DOHH2 (cell line): ENCODE results near the gene FUT8.

Experiments used
- H3F3A ChIP-seq: fragments of 200-600 bp; sonication (generic), shearing (Covaris generic); 2 replicates; pipeline ENCODE4 v1.6.0; 2016; ENCODE audit warnings: antibody characterized with exemption, mild to moderate bottlenecking; ENCODE audit not compliant: control insufficient read depth, insufficient read depth
- H3K27ac ChIP-seq: fragments of 200-600 bp; sonication (generic); 2 replicates; pipeline ENCODE4 v1.5.1; 2014; ENCODE audit warnings: low read depth, mild to moderate bottlenecking, low read length, moderate library complexity
- H3K27me3 ChIP-seq: fragments of 200-600 bp; sonication (generic); 2 replicates; pipeline ENCODE4 v1.6.1; 2014; ENCODE audit warnings: mild to moderate bottlenecking, low read length, mixed read lengths; ENCODE audit not compliant: control insufficient read depth
- H3K36me3 ChIP-seq: fragments of 200-600 bp; sonication (generic); 2 replicates; pipeline ENCODE4 v1.6.1; 2014; ENCODE audit warnings: mild to moderate bottlenecking, low read length, moderate library complexity, mixed read lengths; ENCODE audit not compliant: control insufficient read depth
- H3K4me1 ChIP-seq: fragments of 200-600 bp; sonication (generic); 2 replicates; pipeline ENCODE4 v1.6.1; 2014; ENCODE audit warnings: mild to moderate bottlenecking, low read length, mixed read lengths; ENCODE audit not compliant: control insufficient read depth
- H3K4me2 ChIP-seq: fragments of 200-600 bp; sonication (generic); 2 replicates; pipeline ENCODE4 v1.6.0; 2014; ENCODE audit warnings: mild to moderate bottlenecking, low read length, moderate library complexity
- H3K4me3 ChIP-seq: fragments of 200-600 bp; sonication (generic); 2 replicates; pipeline ENCODE4 v1.5.1; 2014; ENCODE audit warnings: mild to moderate bottlenecking, low read length, mixed read lengths
- H3K79me2 ChIP-seq: fragments of 200-600 bp; sonication (generic); 2 replicates; pipeline ENCODE4 v1.6.1; 2014; ENCODE audit warnings: mild to moderate bottlenecking, low read length, mixed read lengths; ENCODE audit not compliant: control insufficient read depth
- H3K9me2 ChIP-seq: fragments of 200-600 bp; sonication (generic); replicated peaks from 2 replicates; pipeline ENCODE4 v1.6.1; 2014; ENCODE audit warnings: mild to moderate bottlenecking, low read length, mixed read lengths; ENCODE audit not compliant: control insufficient read depth
- H3K9me3 ChIP-seq: fragments of 200-600 bp; sonication (generic); 2 replicates; pipeline ENCODE4 v1.6.1; 2014; ENCODE audit warnings: antibody characterized with exemption, low read length, mixed read lengths; ENCODE audit not compliant: control insufficient read depth, insufficient read depth
- H4K20me1 ChIP-seq: fragments of 200-600 bp; sonication (generic); 2 replicates; pipeline ENCODE4 v1.6.0; 2014; ENCODE audit warnings: low read depth, mild to moderate bottlenecking, antibody characterized with exemption, low read length, moderate library complexity; ENCODE audit not compliant: control insufficient read depth, insufficient read depth
- EZH2phosphoT487 ChIP-seq: fragments of 200-600 bp; sonication (generic); IDR thresholded peaks from 2 replicates; pipeline ENCODE4 v1.6.1; 2017; ENCODE audit warnings: borderline replicate concordance, mild to moderate bottlenecking, antibody characterized with exemption, low read length, moderate library complexity, mixed read lengths
- TF ChIP-seq, protein P1 (sequence below): fragments of 200-600 bp; sonication (generic); IDR thresholded peaks from one replicate; pipeline ENCODE4 v1.5.1; 2014; ENCODE audit warnings: antibody characterized with exemption, mild to moderate bottlenecking, low read depth, low read length; ENCODE audit not compliant: poor library complexity, severe bottlenecking

Gene FUT8

DNA sequence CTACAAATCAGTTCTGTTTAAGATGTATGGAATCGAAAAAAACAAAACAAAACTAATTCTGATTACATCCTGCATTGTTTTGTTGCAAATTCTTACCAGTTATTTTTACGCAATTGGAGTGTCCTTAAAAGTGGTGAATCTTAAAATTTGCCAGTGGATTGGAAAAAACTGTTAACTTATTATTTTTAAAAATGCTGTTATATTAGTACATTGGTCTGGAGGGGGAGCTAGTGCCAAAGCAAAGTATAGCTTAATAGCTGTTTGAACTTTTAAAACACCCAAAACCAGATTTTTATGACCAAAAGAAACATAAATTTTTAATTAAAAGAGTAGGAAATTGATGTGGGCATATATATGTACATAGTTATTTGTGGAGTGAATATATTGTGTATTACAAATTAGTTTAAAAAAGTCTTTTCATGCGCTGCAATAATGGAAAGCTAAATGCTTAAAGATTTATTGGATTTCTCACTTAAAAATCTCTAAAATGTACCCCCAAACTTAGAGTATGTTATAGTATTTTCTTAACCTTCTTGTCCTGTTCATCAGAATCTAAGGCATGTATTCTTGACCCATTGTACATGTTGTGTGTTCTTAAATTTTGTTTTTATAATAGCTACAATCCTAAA lies 2.5 kb downstream of the FUT8 start:
- H3K79me2 ChIP-seq, result peaks cover 88% of the 10 kb centered on the region
- no peaks in the 10 kb centered on the region for H3K27me3 ChIP-seq
- peak overlapping the region; percentile 97 for H3K4me3 ChIP-seq
- H3K9me2 ChIP-seq, result no peaks in the 10 kb centered on the region
- H3K4me1 ChIP-seq, result peaks cover 26% of the 10 kb centered on the region
- no peaks in the 10 kb centered on the region for H4K20me1 ChIP-seq
- H3K9me3 ChIP-seq, result no peaks in the 10 kb centered on the region
- H3K36me3 ChIP-seq, result peaks cover 10% of the 10 kb centered on the region
- peak overlapping the region; percentile 93 for H3K4me2 ChIP-seq
- H3K27ac ChIP-seq, result peak overlapping the region; percentile 84
- TF ChIP-seq, protein P1, sequence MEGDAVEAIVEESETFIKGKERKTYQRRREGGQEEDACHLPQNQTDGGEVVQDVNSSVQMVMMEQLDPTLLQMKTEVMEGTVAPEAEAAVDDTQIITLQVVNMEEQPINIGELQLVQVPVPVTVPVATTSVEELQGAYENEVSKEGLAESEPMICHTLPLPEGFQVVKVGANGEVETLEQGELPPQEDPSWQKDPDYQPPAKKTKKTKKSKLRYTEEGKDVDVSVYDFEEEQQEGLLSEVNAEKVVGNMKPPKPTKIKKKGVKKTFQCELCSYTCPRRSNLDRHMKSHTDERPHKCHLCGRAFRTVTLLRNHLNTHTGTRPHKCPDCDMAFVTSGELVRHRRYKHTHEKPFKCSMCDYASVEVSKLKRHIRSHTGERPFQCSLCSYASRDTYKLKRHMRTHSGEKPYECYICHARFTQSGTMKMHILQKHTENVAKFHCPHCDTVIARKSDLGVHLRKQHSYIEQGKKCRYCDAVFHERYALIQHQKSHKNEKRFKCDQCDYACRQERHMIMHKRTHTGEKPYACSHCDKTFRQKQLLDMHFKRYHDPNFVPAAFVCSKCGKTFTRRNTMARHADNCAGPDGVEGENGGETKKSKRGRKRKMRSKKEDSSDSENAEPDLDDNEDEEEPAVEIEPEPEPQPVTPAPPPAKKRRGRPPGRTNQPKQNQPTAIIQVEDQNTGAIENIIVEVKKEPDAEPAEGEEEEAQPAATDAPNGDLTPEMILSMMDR, result peak; percentile 61
- no peak for TF ChIP-seq EZH2phosphoT487
- peaks cover 10% of the 10 kb centered on the region; the same call in 1 of the 2 replicates for H3F3A ChIP-seq

DNA sequence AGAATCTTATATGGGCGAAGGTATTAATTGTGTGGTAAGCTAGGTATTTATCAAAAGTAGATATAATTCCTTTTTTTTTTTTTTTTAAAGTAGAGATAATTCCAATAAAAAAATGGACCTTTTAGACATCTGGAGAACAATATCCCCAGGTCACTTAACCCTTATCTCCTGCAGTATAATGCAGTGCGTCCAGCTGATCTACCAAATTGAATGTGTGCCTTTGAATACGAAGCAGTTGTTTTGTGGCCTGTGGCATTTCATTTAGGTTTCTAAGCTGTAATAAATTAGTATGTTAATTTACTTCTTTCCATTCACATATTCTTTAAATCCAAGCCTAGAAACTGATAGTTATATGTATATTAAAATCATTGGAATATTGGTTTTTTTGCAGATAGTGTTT lies 3.1 kb downstream of the FUT8 start:
- no peaks in the 10 kb centered on the region for H4K20me1 ChIP-seq
- no peak overlapping the region for H3K4me3 ChIP-seq
- TF ChIP-seq EZH2phosphoT487, result no peak
- TF ChIP-seq, protein P1, result no peak
- peaks cover 93% of the 10 kb centered on the region for H3K79me2 ChIP-seq
- H3K9me2 ChIP-seq, result no peaks in the 10 kb centered on the region
- H3K27me3 ChIP-seq, result no peaks in the 10 kb centered on the region
- H3K4me2 ChIP-seq, result peak overlapping the region; percentile 93; the same call in 1 of the 2 replicates
- peaks cover 24% of the 10 kb centered on the region for H3K4me1 ChIP-seq
- H3F3A ChIP-seq, result peaks cover 10% of the 10 kb centered on the region; the same call in 1 of the 2 replicates
- no peak overlapping the region for H3K27ac ChIP-seq
- H3K9me3 ChIP-seq, result no peaks in the 10 kb centered on the region
- H3K36me3 ChIP-seq, result peaks cover 10% of the 10 kb centered on the region

DNA sequence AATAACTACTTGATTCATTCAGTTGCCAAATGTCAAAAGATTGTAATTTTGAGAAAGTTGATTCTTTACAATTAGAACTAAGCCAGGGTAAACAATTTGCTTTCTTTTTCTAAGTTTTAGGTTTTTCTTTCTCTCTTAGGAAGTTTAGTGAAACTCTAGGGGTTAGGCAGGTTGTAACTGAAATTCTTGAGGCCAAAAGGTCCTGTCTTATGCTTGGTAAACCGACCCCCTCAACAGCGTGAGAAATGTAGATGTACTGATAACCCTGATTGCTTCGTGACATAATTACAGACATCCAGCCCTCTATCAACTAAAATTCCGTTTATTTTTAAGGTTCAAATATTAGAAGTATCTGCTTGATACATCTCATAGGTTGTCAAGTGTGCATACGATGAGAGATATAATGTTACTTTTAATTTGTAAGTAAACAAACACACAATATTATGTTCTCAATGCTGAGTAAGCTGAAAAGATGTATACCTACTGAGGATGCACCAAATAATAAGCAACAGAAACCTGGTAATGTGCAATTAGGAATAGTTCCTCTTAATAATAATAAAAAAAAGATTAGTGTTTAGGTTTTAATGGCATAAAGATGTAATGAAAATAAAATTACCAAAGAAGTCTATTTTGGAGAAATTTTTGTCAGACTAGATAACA lies 7.2 kb downstream of the FUT8 start:
- Histone ChIP-seq H4K20me1 (peaks cover 5% of the 10 kb centered on the region; the same call in 1 of the 2 replicates), H3K9me3 (no peaks in the 10 kb centered on the region), H3K36me3 (no peaks in the 10 kb centered on the region; the same call in 1 of the 2 replicates), H3K4me3 (no peak overlapping the region), H3K4me1 (peaks cover 16% of the 10 kb centered on the region), H3K79me2 (peaks cover 98% of the 10 kb centered on the region), H3K9me2 (no peaks in the 10 kb centered on the region), H3K4me2 (no peak overlapping the region), H3K27me3 (no peaks in the 10 kb centered on the region), H3F3A (no peaks in the 10 kb centered on the region), H3K27ac (no peak overlapping the region)
- TF ChIP-seq, protein P1, result no peak
- TF ChIP-seq EZH2phosphoT487, result no peak
